GM21390 (cell line): ENCODE data around the gene MARCKS.

Source experiments
- ATAC-seq: cut with Tn5 transposase; IDR thresholded peaks from one replicate; pipeline ENCODE4 v1.9.1; 2021; ENCODE audit not compliant: unreplicated experiment

MARCKS gene

DNA sequence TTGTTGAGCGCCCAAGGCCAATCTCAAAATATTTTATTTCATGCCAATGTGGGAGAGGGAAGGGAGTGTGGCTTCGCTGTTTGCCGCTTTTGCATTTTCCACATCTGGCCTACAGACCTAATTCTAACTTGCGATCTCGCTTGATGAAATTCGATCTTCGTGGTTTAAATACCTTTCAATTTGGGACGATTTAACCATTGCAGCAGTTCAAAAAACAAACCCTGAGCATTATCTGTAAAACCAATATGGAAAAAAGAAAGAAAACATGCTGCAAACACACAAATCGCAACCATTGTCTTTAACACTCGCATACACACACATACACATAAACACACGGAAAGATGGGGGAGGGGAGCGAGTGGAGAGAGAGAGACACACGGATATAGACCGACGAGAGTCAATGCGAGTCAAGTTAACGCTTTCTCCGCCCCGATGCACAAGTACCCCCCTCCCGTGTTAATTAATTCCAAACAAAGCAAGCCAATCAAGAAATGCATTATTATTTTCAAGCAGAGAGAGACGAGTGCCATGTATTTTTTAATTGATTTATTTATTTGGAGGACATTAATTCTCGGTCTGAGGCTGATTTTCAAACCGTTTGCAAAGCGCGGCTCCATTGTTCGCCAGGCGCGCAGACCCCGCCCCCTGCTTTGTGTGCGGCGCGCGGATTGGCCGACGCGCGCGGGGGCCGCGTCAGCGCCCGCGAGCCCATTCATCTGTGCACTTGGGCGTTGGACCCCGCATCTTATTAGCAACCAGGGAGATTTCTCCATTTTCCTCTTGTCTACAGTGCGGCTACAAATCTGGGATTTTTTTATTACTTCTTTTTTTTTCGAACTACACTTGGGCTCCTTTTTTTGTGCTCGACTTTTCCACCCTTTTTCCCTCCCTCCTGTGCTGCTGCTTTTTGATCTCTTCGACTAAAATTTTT lies at the start of gene MARCKS:
Gene MARCKS, plus strand, starts transcription at position 721 of the 931 bp plus-strand sequence. CDS start 401 bp downstream, outside the sequence.
- ATAC-seq: peak; percentile 43

DNA sequence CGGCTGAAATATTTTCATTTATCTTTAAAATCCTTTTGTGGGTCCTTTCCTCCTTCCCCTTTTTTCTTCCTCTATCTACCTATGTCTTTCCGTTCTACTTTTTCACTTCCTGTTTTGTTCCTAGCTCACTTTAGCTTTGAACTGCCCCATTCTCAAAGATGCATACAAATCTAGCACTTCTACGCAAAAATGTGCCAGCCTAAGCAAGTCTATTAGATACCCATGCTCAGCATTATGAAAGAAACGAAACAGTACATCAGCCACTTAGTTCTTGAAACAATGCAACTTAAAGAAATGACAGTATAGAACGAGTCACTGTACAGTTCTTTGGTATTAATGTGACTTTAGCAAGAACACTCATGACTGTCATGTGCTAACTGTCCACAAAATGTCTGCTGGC lies 47.3 kb upstream of the MARCKS start:
- peak; percentile 61 for ATAC-seq

- ATAC-seq: no peak
Measured at GRCh38 chr6:113813142-113813541, 44.0 kb upstream of the MARCKS start.

GRCh38 chr6:113818578-113818977 lies 38.6 kb upstream of the MARCKS start:
- no peak for ATAC-seq

- ATAC-seq: no peak
Measured at GRCh38 chr6:113819169-113819830, 37.8 kb upstream of the MARCKS start.

- ATAC-seq: no peak
Measured at GRCh38 chr6:113820761-113821160, 36.4 kb upstream of the MARCKS start.

DNA sequence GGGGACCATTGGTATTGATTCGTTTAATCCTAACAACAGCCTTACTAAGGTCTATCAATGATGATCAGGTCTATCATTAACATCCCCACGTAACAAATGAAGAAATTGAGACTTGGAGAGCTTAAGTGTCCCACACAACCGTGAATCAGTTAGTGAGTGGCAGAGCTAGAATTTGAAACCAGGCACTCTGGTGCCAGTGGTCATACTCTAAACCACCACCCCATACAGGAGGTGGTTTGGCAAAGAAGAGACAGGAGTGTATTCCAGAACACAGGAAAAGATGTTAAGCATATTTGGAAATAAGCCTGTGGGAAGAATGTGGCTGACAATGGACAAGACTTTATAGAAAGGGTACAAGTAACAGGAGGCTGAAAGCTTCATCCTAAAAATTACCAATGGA lies 35.7 kb upstream of the MARCKS start:
- no peak for ATAC-seq

DNA sequence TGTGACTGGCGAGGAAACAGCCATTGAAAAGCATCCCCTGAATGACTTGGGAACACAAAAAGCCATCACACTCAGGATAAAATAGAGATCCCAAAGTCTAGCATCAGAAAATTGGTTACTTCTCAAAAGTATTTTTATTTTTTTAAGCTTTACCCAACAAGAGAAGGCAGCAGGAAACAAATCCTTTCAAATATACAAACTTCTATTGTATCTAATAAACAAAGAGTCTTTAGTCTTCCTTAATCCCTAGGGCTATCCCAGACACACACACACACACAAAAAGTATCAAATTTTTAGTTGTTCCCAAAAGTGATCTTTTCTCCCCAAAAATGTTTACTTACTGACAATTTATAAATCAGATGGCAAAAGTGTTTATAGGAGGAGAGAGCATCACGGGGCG lies 33.2 kb upstream of the MARCKS start:
- ATAC-seq: no peak

DNA sequence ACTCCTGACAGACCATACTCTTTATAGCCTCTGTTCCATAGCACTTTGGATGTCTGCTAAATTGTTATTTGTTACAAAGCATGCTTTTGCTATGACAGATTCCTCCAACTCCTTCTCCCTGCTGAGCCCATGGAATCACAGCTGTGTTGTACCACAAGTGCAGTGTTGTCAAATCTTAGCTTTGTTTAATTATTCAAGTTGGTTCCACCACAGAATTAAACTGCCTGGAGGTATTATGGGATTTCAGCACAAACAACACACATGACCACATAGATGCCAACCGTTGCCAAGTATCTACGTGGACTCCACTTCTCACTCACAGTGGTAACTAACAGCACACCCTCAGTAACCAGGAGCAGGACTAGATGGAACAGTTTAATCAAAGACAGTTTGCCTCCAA lies 32.7 kb upstream of the MARCKS start:
- ATAC-seq: no peak

DNA sequence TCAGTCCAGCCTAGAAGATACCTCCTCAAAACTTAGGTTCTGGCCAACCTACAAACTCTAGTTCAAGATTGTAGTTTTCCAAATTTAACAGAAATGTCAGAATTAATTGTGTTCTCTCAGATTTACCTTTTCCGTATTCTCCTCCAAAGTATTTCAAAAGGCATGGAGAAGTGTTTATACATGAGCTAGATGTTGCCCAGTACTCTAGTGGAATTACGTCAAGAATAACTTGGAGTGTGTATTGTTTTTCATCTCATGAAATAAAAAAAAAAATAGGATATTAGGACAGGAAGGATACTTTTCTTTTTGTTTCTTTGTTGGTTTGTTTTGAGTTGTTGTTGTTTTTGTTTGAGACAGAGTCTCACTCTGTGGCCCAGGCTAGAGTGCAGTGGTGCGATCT lies 32.3 kb upstream of the MARCKS start:
- ATAC-seq: no peak

DNA sequence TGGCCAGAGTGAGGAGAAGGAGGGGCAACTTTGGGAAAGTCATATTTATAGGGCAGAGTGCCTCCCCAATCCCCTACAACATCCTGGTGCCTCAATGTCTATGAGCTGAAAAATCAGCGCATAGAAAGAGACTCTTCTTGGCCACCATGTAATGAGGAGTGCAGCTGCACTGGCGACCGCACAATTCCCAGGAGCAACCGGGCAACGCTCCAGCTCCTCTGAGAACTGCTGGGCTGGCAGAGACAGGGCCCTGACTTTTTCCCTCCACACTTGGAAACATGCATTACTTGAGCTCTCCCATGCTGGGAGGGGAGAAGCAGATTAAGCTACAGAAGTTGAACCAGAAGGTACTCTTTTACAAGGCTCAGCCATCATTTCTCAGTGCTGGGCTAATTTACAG lies 31.4 kb upstream of the MARCKS start:
- no peak for ATAC-seq

- no peak for ATAC-seq
Measured at GRCh38 chr6:113828984-113829695, 28.0 kb upstream of the MARCKS start.

DNA sequence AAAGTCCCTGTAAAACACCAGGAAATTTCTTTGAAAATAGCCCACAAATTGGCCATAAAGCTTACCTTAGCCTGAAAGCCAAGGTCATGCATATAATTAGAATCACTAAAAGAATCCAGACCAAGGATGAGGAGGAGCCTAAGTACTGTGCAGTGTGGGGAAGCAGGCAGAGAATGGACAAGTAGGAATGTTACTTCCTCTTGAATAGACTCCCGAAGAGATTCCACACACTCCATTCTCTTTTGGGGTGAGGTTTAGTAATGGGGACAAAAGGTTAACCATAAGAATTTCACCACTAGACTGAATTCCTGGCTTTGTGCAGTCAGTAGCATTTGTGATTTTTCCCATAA lies 27.5 kb upstream of the MARCKS start:
- ATAC-seq: no peak

DNA sequence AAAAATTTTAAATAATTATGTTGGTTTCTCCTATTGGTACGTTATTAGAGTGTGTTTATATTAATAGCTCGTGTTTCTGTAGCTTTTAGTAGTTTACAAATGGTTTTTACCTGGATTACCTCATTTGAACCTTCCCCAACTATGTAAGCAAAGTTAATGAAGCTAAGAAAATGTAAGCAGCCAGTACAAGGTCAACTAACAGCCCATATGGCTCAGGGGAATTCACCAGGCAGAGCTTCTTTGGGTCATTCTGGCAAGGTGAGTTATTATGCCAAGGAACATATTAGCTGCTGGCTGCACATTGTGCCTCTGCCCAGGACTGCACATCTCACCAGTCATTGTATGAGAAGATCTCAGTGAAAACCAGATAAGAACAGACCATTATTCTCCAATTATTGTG lies 27.0 kb upstream of the MARCKS start:
- no peak for ATAC-seq

DNA sequence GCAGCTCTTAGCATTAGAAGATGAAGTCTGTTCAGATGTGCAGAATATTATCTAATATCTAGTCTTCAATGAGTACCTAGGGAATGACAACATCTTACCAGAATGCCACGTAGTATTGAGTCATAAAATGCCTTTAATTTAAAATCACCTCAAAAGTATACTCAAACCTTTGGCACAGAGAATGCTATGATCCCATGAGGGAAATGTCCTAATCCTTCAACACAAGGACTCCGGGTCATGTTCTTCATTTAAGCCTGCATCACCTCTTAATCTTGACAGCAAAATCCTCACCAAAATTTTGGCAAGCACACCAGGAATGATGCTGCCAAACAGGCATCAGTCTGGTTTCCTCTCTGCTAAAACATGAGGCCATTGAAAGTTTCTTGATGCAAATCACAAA lies 23.6 kb upstream of the MARCKS start:
- ATAC-seq: no peak

DNA sequence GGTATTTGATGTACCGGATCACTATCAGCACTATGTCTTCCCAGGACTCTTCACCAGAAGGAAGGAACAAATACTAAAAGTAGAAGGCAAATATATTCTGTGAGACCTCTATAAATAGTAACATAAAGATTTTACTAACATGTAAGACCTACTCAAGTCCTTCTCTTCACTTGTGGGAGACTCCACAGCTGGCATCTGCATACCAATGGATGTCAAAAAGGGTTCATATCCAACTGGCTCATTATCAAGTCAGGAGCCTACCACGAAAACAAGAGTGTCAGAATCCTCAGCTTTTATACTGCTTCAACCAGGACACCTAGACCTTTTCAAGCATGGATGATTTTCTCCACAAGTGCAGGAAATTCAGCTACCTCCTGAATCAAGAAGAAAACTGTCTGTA lies 20.0 kb upstream of the MARCKS start:
- no peak for ATAC-seq

DNA sequence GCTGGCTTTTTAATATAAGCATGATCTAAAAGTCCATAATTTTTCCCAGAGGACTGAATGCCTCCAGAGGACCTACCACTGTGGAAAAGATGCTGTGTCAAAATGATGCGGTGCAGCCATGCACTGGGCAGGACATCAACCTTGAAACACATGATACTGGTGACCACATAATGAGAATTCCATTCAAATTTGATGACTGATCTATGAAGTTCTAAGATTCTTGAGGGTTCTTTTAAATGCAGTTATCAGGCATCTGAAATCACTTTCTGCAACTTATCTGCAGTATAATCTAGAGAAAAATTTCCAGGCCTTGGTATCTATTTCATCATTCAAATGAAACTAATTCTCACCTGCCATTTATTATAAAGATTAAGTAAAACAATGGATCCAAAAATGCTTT lies 15.0 kb upstream of the MARCKS start:
- no peak for ATAC-seq

DNA sequence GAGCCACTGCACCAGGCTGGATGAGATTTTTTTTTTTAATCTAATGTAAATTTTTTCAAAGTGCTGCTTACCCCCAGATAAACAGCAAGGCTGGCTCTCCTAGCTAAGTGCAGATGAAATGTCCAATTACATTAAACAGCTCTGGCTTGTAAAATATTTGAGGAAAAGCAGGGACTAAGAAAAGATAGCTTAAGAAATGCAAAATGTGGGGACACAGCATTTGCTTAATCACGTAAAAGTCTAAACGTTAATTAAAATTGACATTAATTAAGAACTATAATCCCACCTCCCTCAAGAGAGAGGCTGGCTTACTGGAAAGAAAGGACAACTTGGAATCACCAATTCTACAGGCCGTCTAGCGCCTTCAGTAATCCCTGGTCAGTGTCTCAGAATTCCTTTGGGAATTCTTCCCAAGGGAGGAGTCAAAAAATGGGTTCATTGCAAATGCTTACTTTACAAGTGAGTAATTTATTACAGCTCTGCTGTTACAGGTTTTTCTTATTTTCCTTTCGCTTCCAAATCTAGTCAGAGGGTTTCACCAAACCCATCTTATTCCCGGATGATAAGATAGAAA lies 13.6 kb upstream of the MARCKS start:
- ATAC-seq: no peak

DNA sequence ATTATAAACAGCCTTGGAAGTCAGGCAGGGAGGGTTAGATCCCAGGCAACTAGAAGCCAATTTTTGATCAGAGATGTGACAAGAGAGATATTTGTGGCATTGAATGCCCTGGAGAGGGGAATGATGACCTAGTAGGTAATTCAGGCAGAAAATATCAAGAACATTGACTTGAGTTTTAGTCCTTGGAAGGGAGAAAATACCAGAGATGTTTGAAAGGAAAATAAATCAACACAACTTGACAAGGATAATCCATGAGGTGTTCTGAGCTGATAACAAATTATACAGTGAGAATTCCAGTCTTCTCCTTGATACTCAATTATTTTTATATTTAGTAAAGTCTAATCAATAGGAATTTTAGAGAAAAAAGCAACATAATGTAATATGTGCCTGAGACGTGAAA lies 10.6 kb upstream of the MARCKS start:
- no peak for ATAC-seq

DNA sequence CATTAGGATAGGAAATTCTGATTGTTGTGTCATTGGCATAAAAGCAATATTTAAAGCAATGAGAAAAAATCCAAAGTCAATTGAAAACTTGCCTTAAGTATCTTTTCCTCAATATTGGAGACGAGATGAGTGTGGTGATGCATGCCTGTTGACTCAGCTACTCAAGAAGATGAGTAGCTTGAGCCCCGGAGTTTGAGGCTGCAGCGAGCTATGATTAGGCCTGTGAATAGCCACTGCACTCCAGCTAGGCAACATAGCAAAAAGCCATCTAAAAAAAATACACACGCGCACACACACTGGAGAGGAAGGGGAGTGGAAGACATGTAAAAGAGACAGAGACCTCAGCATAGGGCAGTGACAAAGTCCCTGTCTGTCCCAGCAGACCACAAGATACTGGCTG lies 9.7 kb upstream of the MARCKS start:
- no peak for ATAC-seq

GRCh38 chr6:113848280-113848679 lies 8.9 kb upstream of the MARCKS start:
- no peak for ATAC-seq

- no peak for ATAC-seq
Measured at GRCh38 chr6:113848811-113849210, 8.3 kb upstream of the MARCKS start.
